AG04450 (cell line): ENCODE results near the gene PRKCZ. TPM values are rescaled to one million over a fixed set of nuclear protein-coding genes. Genes with fewer than 3 reads are reported as not detected.

Experiments
- CTCF ChIA-PET: fragments of 300-600, 350-600 bp; formaldehyde crosslinking; extraction: SDS; loops from one replicate; lab custom pipeline; 2022; ENCODE audit warnings: antibody characterized with exemption, inconsistent platforms; lab: Charles Lee
- POLR2A ChIA-PET: fragments of 350-600 bp; formaldehyde crosslinking; extraction: SDS; loops from one replicate; lab custom pipeline; 2021; ENCODE audit warnings: antibody characterized with exemption, inconsistent platforms; lab: Yijun Ruan, JAX
- DNase-seq: peaks from one replicate; pipeline ENCODE4 v3.0.0-alpha.2; 2011; ENCODE audit warnings: low read depth, low spot score
- H3K27ac ChIP-seq: one replicate; pipeline ENCODE4 v1.5.1; 2012; ENCODE audit warnings: low read depth, low read length, control low read depth
- H3K27me3 ChIP-seq: one replicate; pipeline ENCODE4 v1.6.0; 2012; ENCODE audit warnings: low read length; ENCODE audit not compliant: control insufficient read depth, insufficient read depth
- H3K4me3 ChIP-seq: 2 replicates; pipeline ENCODE4 v1.5.1; 2011; ENCODE audit warnings: mild to moderate bottlenecking, low read depth, low read length, control low read depth
- H3K9me3 ChIP-seq: 2 replicates; pipeline ENCODE4 v1.5.1; 2012; ENCODE audit warnings: low read length; ENCODE audit not compliant: control insufficient read depth, insufficient read depth
- CTCF ChIP-seq: IDR thresholded peaks from 2 replicates; pipeline ENCODE4 v1.5.1; 2011; ENCODE audit warnings: low read depth, low read length, control low read depth, inconsistent platforms
- polyA plus RNA-seq: library from polyadenylated mRNA; depleted of rRNA; stranded (reverse); fragments of >200 nt; gene quantifications from 2 replicates; pipeline ENCODE4 v1.2.3, GENCODE V29; 2011

The PRKCZ gene
- polyA plus RNA-seq, 1 experiment = 3.0 TPM

- H3K9me3 ChIP-seq = peaks cover 14% of the 10 kb centered on the region
- no peak overlapping the region for H3K27ac ChIP-seq
- H3K27me3 ChIP-seq = no peaks in the 10 kb centered on the region
- DNase-seq = no peak
- H3K4me3 ChIP-seq = no peak overlapping the region
- CTCF ChIA-PET = no interaction called here
- POLR2A ChIA-PET = no interaction called here
- no peak for TF ChIP-seq CTCF
Measured at GRCh38 chr1:2181271-2181670, 131.1 kb downstream of the PRKCZ start.

DNA sequence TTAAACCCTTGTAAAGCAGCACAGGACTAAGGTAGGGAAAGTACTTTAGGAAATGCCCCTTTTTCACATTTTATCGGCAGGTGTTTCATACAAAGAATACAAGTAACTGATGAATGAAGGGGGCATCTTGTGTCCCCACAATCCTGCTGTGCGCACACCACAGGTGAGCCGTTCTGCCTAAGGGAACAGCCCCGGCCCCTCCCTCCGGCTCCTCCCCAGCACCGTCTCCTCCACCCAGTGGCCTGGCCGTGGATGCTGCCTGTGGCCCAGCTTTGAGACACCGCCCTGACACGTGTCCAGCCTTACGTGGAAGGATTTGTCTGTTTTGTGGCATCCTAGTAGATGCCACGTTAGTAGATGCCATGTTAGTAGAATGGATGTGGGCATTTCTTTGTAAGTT is 131.5 kb downstream of the PRKCZ start:
- H3K27ac ChIP-seq = no peak overlapping the region
- no peaks in the 10 kb centered on the region for H3K27me3 ChIP-seq
- no peak for DNase-seq
- no peak overlapping the region for H3K4me3 ChIP-seq
- ChIA-PET POLR2A (no interaction called here), CTCF (no interaction called here)
- no peak for TF ChIP-seq CTCF
- peaks cover 14% of the 10 kb centered on the region for H3K9me3 ChIP-seq

DNA sequence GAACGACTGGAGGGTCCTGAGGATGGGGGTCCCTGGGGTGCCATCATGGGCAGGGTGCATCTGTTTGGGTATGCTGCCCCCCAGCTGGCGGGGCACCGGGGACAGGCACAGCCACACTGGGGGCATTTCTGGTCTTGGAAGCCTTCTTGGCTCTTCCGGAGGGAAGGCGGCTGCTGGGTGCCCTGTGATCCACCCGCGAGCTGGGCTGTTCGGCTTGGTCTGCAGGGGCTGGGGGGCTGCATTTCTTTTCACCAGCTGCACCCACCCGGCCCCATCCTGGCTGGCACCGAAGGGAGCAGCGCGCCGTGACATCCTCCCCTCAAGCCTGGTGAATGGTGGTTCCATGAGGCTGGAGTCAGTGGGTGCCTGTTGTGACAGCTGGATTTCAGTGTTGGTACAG is 132.2 kb downstream of the PRKCZ start:
- TF ChIP-seq CTCF = no peak
- POLR2A ChIA-PET = no interaction called here
- Histone ChIP-seq H3K27me3 (no peaks in the 10 kb centered on the region), H3K4me3 (no peak overlapping the region), H3K9me3 (peaks cover 14% of the 10 kb centered on the region), H3K27ac (no peak overlapping the region)
- CTCF ChIA-PET = interaction anchor here (1.1 kb wide), 1 partner anchor 8 kb away, joined by 3 read pairs; no protein-coding TSS in a partner anchor
- DNase-seq = no peak

GRCh38 chr1:2183937-2184334 is 133.7 kb downstream of the PRKCZ start:
- DNase-seq = no peak
- CTCF ChIA-PET = interaction anchor here (2.0 kb wide), 1 partner anchor 10 kb away, joined by 12 read pairs; no protein-coding TSS in a partner anchor
- no peaks in the 10 kb centered on the region for H3K27me3 ChIP-seq
- POLR2A ChIA-PET = no interaction called here
- no peak for TF ChIP-seq CTCF
- H3K9me3 ChIP-seq = peaks cover 14% of the 10 kb centered on the region
- no peak overlapping the region for H3K27ac ChIP-seq
- H3K4me3 ChIP-seq = no peak overlapping the region

DNA sequence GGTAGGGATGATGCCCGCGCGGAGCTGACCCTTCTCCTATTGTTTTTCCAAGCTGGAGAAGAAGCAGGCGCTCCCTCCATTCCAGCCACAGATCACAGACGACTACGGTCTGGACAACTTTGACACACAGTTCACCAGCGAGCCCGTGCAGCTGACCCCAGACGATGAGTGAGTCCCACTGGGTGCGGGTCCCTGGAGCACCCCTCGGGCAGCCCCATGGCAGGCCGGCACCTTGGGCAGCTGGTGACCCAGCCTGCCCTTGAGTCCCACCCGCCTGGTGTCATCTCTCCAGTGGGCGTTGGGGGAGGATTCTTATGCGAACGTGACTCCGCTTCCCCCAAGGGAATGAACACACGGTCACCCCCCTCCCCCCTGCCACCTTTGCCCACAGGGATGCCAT is 134.3 kb downstream of the PRKCZ start:
- ChIA-PET POLR2A (no interaction called here), CTCF (interaction anchor here (2.0 kb wide), 1 partner anchor 10 kb away, joined by 12 read pairs; no protein-coding TSS in a partner anchor)
- no peak for TF ChIP-seq CTCF
- Histone ChIP-seq H3K27me3 (no peaks in the 10 kb centered on the region), H3K9me3 (peaks cover 13% of the 10 kb centered on the region), H3K27ac (no peak overlapping the region), H3K4me3 (no peak overlapping the region)
- DNase-seq = no peak
